H1 (cell line): ENCODE results near the gene HCK.

Experiments
- ASH2L ChIP-seq: fragments of 200-600, 300-600 bp; sonication (generic); IDR thresholded peaks from one replicate; pipeline ENCODE4 v1.7.1; 2017; ENCODE audit warnings: low read length
- CTCF ChIP-seq, 3 experiments: IDR thresholded peaks; 1 replicate in 2 of 3; 2 replicates in 1 of 3; pipeline versions ENCODE4 v1.5.1 to v1.6.1; 2011; ENCODE audit warnings: low read length in 3 of 3, mild to moderate bottlenecking in 3 of 3, inconsistent platforms in 2 of 3, low read depth in 1 of 3, moderate library complexity in 1 of 3; ENCODE audit not compliant: insufficient read depth in 1 of 3; ENCODE audit errors: control extremely low read depth in 1 of 3
- HDAC2 ChIP-seq, 2 experiments: fragments of 300-600 bp in 1 of 2; sonication (generic) in 1 of 2; IDR thresholded peaks; 2 replicates each; pipeline ENCODE4 v1.6.1; 2011 to 2012; ENCODE audit warnings: low read depth in 2 of 2, low read length in 2 of 2, mild to moderate bottlenecking in 2 of 2, moderate library complexity in 2 of 2, borderline replicate concordance in 1 of 2, inconsistent platforms in 1 of 2
- KDM5A ChIP-seq: fragments of 200-600 bp; IDR thresholded peaks from 2 replicates; pipeline ENCODE4 v1.7.1; 2012; ENCODE audit warnings: mild to moderate bottlenecking, low read length, inconsistent platforms, mixed read lengths
- POLR2A ChIP-seq, 2 experiments: IDR thresholded peaks; 1 replicate in 1 of 2; 2 replicates in 1 of 2; pipeline ENCODE4 v1.6.1; 2011; ENCODE audit warnings: low read depth in 2 of 2, low read length in 2 of 2, mild to moderate bottlenecking in 2 of 2; ENCODE audit errors: control extremely low read depth in 1 of 2
- RFX5 ChIP-seq: IDR thresholded peaks from 2 replicates; pipeline ENCODE4 v1.6.1; 2011; ENCODE audit warnings: low read depth, low read length, improper control_type of control experiment, borderline replicate concordance
- TAF1 ChIP-seq: IDR thresholded peaks from 2 replicates; pipeline ENCODE4 v1.6.1; 2011; ENCODE audit warnings: mild to moderate bottlenecking, low read depth, low read length
- ZNF274 ChIP-seq: IDR thresholded peaks from 2 replicates; pipeline ENCODE4 v1.7.0; 2012; ENCODE audit warnings: low read length, borderline replicate concordance; ENCODE audit errors: extremely low read depth

DNA sequence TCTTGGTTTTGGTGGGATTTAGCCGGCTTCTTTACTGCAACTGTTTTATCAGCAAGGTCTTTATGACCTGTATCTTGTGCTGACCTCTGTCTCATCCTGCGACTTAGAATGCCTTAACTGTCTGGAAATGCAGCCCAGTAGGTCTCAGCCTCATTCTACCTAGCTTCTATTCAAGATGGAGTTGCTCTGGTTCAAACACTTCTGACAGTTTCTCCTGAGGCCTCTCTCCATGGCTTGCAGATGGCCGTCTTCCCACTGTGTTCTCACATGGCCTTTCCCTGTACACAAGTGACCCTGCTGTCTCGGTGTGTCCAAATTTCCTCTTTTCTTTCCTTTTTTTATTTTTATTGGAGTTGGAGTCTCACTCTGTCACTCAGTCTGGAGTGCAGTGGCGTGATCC, 46.0 kb upstream of the HCK start:
- TF ChIP-seq RFX5 (no peak), HDAC2 (IDR thresholded peaks at IDR 0.05; ENCODE audit: borderline replicate concordance in 1 of 2, low read depth in 2 of 2, low read length in 2 of 2) (no peak), POLR2A (IDR thresholded peaks at IDR 0.05; ENCODE audit: control extremely low read depth in 1 of 2, low read depth in 2 of 2, low read length in 2 of 2) (no peak), CTCF (IDR thresholded peaks at IDR 0.05; ENCODE audit: control extremely low read depth in 1 of 3, insufficient read depth in 1 of 3, low read depth in 1 of 3, low read length in 3 of 3) (no peak), KDM5A (no peak), TAF1 (no peak), ASH2L (no peak), ZNF274 (no peak)
